Activated B cell treated with CpG ODN at 0.5 μM for 24 hours (primary cell): ENCODE measurements around the gene SLC1A7. TPM values are rescaled to one million over a fixed set of nuclear protein-coding genes. Genes with fewer than 3 reads are reported as not detected.

Experiments used
- ATAC-seq: fragments of 200-7000 bp; cut with Tn5 transposase; one replicate; pipeline ENCODE4 v1.10.0; 2021; ENCODE audit warnings: low read depth, mild to moderate bottlenecking, moderate library complexity
- CTCF ChIA-PET: fragments of 350-600 bp; sonication (Branson Sonifier 250); formaldehyde crosslinking; loops from one replicate; lab custom pipeline; 2021; ENCODE audit warnings: antibody characterized with exemption; lab: Charles Lee
- POLR2A ChIA-PET: fragments of 350-600 bp; sonication (Branson Sonifier 250); formaldehyde crosslinking; loops from one replicate; lab custom pipeline; 2021; ENCODE audit warnings: antibody characterized with exemption; lab: Charles Lee
- DNase-seq: peaks from one replicate; pipeline ENCODE4 v3.0.0; 2022
- H3K27ac Mint-ChIP-seq: one replicate; pipeline ENCODE4 v1.8.0; 2020; ENCODE audit warnings: mixed read lengths
- H3K27me3 Mint-ChIP-seq: one replicate; pipeline ENCODE4 v1.8.0; 2021; ENCODE audit warnings: mixed read lengths
- H3K36me3 Mint-ChIP-seq: one replicate; pipeline ENCODE4 v1.8.0; 2021; ENCODE audit warnings: low read depth, mixed read lengths
- H3K4me1 Mint-ChIP-seq: one replicate; pipeline ENCODE4 v1.8.0; 2021; ENCODE audit warnings: mixed read lengths
- H3K4me3 Mint-ChIP-seq: one replicate; pipeline ENCODE4 v1.8.0; 2020; ENCODE audit warnings: mild to moderate bottlenecking, mixed read lengths
- H3K9me3 Mint-ChIP-seq: one replicate; pipeline ENCODE4 v1.8.0; 2020; ENCODE audit warnings: mixed read lengths
- intact Hi-C: fragments of 100-400 bp; cut with micrococcal nuclease; formaldehyde crosslinking; loops from one replicate; pipeline ENCODE4 v1.15.1; 2024
- total RNA-seq: library from RNA; stranded (reverse); gene quantifications from 2 replicates; pipeline ENCODE4 v1.2.3, GENCODE V29; 2022
- TF ChIP-seq, protein P1 (sequence below): fragments of 200-600 bp; IDR thresholded peaks from one replicate; pipeline ENCODE4 v1.8.0; 2022; ENCODE audit warnings: antibody characterized with exemption, mild to moderate bottlenecking

The SLC1A7 gene
- total RNA-seq, 1 donor from 2014 or later = not detected

DNA sequence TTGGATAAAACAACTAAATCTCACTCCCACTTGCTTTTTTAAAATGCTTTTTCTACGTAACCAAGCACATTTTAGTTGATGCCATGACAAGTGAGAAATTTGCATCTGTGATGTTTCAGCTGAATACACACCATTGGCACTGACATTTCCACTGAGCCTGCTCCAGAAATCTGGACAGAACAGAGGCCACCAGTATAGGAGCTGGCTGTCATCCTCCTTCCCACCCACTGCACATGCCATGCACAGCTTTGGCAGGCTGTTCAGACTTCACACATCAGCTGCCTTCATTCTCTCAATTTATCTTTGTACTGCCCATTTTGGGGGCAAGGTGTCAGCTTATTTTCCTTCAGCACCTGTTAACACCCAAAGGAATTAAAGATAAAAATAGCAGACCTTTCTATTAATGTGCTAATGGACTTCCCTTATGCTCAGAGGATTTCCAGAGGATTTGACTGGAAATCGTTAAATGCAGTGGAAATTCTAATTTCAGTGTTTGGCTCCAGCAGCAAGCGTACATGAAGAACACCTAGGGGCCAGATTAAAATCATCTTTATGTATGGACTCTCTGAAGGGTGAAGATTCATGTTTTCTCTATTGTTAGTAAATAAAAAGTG, 93.4 kb downstream of the SLC1A7 start:
- Mint-ChIP-seq H3K9me3 (no peaks in the 10 kb centered on the region), H3K27me3 (no peaks in the 10 kb centered on the region), H3K4me1 (no peaks in the 10 kb centered on the region), H3K27ac (no peak overlapping the region), H3K36me3 (peaks cover 86% of the 10 kb centered on the region), H3K4me3 (no peak overlapping the region)
- intact Hi-C loops = no loop called here
- ATAC-seq (no peak), DNase-seq (no peak)
- CTCF ChIA-PET = no interaction called here
- TF ChIP-seq, protein P1, sequence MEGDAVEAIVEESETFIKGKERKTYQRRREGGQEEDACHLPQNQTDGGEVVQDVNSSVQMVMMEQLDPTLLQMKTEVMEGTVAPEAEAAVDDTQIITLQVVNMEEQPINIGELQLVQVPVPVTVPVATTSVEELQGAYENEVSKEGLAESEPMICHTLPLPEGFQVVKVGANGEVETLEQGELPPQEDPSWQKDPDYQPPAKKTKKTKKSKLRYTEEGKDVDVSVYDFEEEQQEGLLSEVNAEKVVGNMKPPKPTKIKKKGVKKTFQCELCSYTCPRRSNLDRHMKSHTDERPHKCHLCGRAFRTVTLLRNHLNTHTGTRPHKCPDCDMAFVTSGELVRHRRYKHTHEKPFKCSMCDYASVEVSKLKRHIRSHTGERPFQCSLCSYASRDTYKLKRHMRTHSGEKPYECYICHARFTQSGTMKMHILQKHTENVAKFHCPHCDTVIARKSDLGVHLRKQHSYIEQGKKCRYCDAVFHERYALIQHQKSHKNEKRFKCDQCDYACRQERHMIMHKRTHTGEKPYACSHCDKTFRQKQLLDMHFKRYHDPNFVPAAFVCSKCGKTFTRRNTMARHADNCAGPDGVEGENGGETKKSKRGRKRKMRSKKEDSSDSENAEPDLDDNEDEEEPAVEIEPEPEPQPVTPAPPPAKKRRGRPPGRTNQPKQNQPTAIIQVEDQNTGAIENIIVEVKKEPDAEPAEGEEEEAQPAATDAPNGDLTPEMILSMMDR = no peak
- POLR2A ChIA-PET = no interaction called here

DNA sequence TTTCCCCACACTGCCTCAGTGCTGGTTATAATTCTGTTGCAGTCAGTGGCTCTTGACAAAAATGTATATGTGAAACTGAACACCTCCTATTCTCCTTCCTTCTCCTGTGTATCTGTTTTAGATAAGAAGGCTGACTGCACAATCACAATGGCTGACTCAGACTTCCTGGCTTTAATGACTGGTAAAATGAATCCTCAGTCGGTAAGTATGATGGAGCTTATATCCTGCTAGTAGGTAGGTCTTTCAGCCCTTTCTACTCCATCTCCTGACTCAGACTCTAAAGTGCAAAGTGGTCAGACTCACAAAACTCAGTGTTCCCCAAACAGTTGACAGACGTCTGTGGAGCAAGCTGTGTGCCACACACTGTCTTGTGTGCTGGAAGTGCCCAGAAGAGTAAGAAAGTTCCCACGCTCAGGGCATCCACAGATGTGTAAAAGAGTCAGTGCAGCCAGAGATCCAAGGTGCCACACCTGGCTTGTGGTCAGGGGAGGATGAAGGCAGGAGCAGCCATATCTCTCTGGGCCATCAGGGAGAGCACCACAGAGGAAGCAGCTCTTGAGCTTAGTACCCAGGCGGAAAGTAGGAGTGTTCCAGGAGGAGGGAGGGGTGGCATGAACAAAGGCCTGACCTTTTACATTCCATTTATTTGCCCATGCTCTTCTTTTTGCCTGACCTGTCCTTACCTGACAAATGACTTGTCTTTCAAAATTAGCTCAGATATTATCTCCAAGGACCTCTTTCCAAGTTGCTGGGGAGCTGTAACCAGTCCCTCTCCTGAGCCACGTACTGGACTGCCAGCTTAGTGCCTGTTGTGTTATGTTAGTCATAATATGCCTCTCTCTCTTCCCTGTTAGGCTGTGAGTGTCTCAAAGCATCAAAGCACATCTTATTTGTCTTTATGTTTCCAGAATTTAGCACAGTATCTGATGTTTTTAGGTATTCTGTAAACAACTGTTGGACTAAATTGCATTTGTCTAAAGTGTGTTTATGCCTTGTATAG, 94.4 kb downstream of the SLC1A7 start:
- H3K9me3 Mint-ChIP-seq = no peaks in the 10 kb centered on the region
- no peaks in the 10 kb centered on the region for H3K27me3 Mint-ChIP-seq
- H3K27ac Mint-ChIP-seq = no peak overlapping the region
- H3K4me3 Mint-ChIP-seq = no peak overlapping the region
- no peaks in the 10 kb centered on the region for H3K4me1 Mint-ChIP-seq
- TF ChIP-seq, protein P1 = no peak
- peaks cover 76% of the 10 kb centered on the region for H3K36me3 Mint-ChIP-seq
- DNase-seq (no peak), ATAC-seq (no peak)
- POLR2A ChIA-PET = no interaction called here
- CTCF ChIA-PET = no interaction called here
- intact Hi-C loops = no loop called here

DNA sequence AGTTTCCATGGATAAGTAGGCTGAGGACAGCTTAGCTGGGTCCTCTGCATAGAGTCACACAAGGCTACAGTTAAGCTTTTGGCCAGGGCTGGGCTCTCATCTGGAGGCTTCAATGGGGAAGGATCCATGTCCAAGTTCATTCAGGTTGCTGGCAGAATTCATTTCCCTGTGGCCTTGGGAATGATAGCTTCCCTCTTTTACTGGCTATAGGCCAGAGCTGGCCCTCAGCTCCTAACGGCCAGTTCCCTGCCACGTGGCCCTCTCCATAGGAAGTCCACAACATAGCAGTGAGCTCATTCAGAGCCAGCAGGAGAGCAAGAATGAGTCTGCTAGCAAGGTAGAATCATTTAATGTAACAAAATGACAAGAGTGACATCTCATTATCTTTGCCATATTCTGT, 95.5 kb downstream of the SLC1A7 start:
- no peak for ATAC-seq
- H3K36me3 Mint-ChIP-seq = peaks cover 66% of the 10 kb centered on the region
- TF ChIP-seq, protein P1 = no peak
- intact Hi-C loops = no loop called here
- no peaks in the 10 kb centered on the region for H3K9me3 Mint-ChIP-seq
- DNase-seq = no peak
- H3K4me3 Mint-ChIP-seq = no peak overlapping the region
- H3K4me1 Mint-ChIP-seq = no peaks in the 10 kb centered on the region
- no peaks in the 10 kb centered on the region for H3K27me3 Mint-ChIP-seq
- POLR2A ChIA-PET = no interaction called here
- no peak overlapping the region for H3K27ac Mint-ChIP-seq
- CTCF ChIA-PET = no interaction called here

DNA sequence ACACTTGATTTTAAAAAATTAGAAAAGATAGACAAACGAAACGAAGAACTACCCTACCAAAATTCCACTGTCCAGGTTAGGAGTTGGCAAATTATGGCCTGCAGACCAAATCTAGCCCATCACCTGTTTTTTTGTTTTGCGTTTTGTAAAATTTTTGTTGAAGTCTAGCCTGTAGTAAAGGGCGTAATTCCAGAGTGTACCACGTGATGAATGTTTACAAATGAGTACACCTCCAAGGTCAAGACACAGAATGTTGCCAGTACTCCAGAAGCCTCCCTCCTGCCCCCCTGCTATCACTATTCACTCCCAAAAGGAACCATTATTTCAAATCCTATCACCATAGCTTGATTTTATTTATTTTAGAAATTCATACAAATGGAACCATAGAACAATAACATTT, 97.5 kb downstream of the SLC1A7 start:
- DNase-seq (no peak), ATAC-seq (no peak)
- intact Hi-C loops = no loop called here
- Mint-ChIP-seq H3K36me3 (peaks cover 69% of the 10 kb centered on the region), H3K4me3 (no peak overlapping the region), H3K9me3 (no peaks in the 10 kb centered on the region), H3K27ac (no peak overlapping the region), H3K27me3 (no peaks in the 10 kb centered on the region), H3K4me1 (no peaks in the 10 kb centered on the region)
- ChIA-PET POLR2A (no interaction called here), CTCF (no interaction called here)
- TF ChIP-seq, protein P1 = no peak

DNA sequence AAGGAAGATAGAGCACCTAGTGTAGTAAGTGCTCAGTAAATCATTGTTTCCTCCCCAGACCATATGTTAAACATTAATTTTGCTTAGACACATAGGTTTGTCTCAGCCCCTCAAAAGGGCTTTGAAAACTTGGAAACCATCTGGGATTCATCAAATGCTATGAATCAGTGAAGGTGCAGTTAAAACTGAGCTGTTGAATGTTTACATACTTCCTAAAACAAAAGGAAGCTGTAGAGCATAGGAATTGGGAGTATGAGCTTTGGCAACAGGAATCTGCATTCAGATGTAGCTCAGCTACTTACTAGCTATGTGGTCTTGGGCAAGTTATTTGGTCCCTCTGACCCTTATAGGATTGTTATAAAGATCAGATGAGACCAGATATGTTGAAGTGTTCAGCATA, 99.2 kb downstream of the SLC1A7 start:
- no peak overlapping the region for H3K27ac Mint-ChIP-seq
- no peaks in the 10 kb centered on the region for H3K27me3 Mint-ChIP-seq
- intact Hi-C loops = no loop called here
- DNase-seq = no peak
- no peak overlapping the region for H3K4me3 Mint-ChIP-seq
- ChIA-PET CTCF (no interaction called here), POLR2A (no interaction called here)
- TF ChIP-seq, protein P1 = no peak
- H3K9me3 Mint-ChIP-seq = no peaks in the 10 kb centered on the region
- peaks cover 70% of the 10 kb centered on the region for H3K36me3 Mint-ChIP-seq
- ATAC-seq = no peak
- no peaks in the 10 kb centered on the region for H3K4me1 Mint-ChIP-seq
